Measurements from ENCODE around the gene UBAP1L.
"Not testable (repeated sequence)": the region's sequence is repeated elsewhere in the genome, so short reads cannot be mapped to it uniquely, and the experiment has no call there.

The UBAP1L gene

GRCh38 chr15:65099336-65099735, 15.7 kb downstream of the UBAP1L start:
- no peak for DNase-seq

GRCh38 chr15:65097651-65098263, 17.2 kb downstream of the UBAP1L start:
- no peak for DNase-seq

- DNase-seq, result no peak
Observed at GRCh38 chr15:65096481-65097385, 18.3 kb downstream of the UBAP1L start.

- DNase-seq, result no peak
Observed at GRCh38 chr15:65095747-65096104, 19.3 kb downstream of the UBAP1L start.

GRCh38 chr15:65095011-65095746, 19.8 kb downstream of the UBAP1L start:
- no peak for DNase-seq

- DNase-seq, result no peak
Observed at GRCh38 chr15:65094294-65094995, 20.6 kb downstream of the UBAP1L start.

GRCh38 chr15:65093793-65094170, 21.2 kb downstream of the UBAP1L start:
- not testable (repeated sequence) for DNase-seq

GRCh38 chr15:65092911-65093792, 21.8 kb downstream of the UBAP1L start:
- DNase-seq, result no peak

GRCh38 chr15:65091946-65092770, 22.8 kb downstream of the UBAP1L start:
- DNase-seq, result no peak

GRCh38 chr15:65089206-65089824, 25.7 kb downstream of the UBAP1L start:
- no peak for DNase-seq

- no peak for DNase-seq
Observed at GRCh38 chr15:65088643-65089021, 26.4 kb downstream of the UBAP1L start.

GRCh38 chr15:65087873-65088642, 26.9 kb downstream of the UBAP1L start:
- DNase-seq, result no peak

GRCh38 chr15:65087411-65087810, 27.6 kb downstream of the UBAP1L start:
- no peak for DNase-seq

- no peak for DNase-seq
Observed at GRCh38 chr15:65086680-65087111, 28.3 kb downstream of the UBAP1L start.

- DNase-seq, result no peak
Observed at GRCh38 chr15:65085990-65086679, 28.9 kb downstream of the UBAP1L start.

GRCh38 chr15:65085207-65085753, 29.7 kb downstream of the UBAP1L start:
- no peak for DNase-seq

GRCh38 chr15:65084500-65085206, 30.3 kb downstream of the UBAP1L start:
- DNase-seq, result no peak

GRCh38 chr15:65083262-65083701, 31.7 kb downstream of the UBAP1L start:
- no peak for DNase-seq

Measured in activated naive CD4-positive, alpha-beta T cell treated with Interleukin-2 at 50 U/mL for 16 hours (primary cell).